ENCODE results near the gene NEUROG2.

GRCh38 chr4:112563431-112564200 is 47.6 kb upstream of the NEUROG2 start:
- TF ChIP-seq CTCF (IDR thresholded peaks at IDR 0.05; ENCODE audit: control extremely low read depth in 1 of 3, insufficient read depth in 1 of 3, low read depth in 1 of 3, low read length in 3 of 3) = no peak
- no peak for TF ChIP-seq EP300 (IDR thresholded peaks at IDR 0.05; ENCODE audit: borderline replicate concordance in 1 of 2, low read depth in 2 of 2, low read length in 2 of 2)
- TF ChIP-seq POLR2A (IDR thresholded peaks at IDR 0.05; ENCODE audit: control extremely low read depth in 1 of 2, low read depth in 2 of 2, low read length in 2 of 2) = no peak
- no peak for TF ChIP-seq GTF2F1 (IDR thresholded peaks at IDR 0.05; ENCODE audit: borderline replicate concordance, low read depth, low read length)
- TF ChIP-seq KDM5A (IDR thresholded peaks at IDR 0.05; ENCODE audit: low read length) = no peak
- TF ChIP-seq POLR2AphosphoS5 (IDR thresholded peaks at IDR 0.05; ENCODE audit: low read depth, low read length) = no peak
- no peak for TF ChIP-seq YY1 (IDR thresholded peaks at IDR 0.05; ENCODE audit: low read depth, low read length)
- TF ChIP-seq EZH2 (IDR thresholded peaks at IDR 0.05; ENCODE audit: low read depth, low read length, severe bottlenecking) = no peak
- TF ChIP-seq USF2 (IDR thresholded peaks at IDR 0.05; ENCODE audit: low read length) = no peak
- no peak for TF ChIP-seq RXRA (IDR thresholded peaks at IDR 0.05; ENCODE audit: insufficient read depth, low read depth, low read length)
- TF ChIP-seq SRF (IDR thresholded peaks at IDR 0.05; ENCODE audit: low read depth, low read length) = no peak
- TF ChIP-seq FOSL1 (IDR thresholded peaks at IDR 0.05; ENCODE audit: insufficient read depth, low read depth, low read length) = no peak
- no peak for TF ChIP-seq SIN3A (conservative IDR thresholded peaks at IDR 0.05 in 1 of 2, IDR thresholded peaks at IDR 0.05 in 1 of 2; ENCODE audit: low read depth in 1 of 2, low read length in 2 of 2)

All from H1 (cell line).